Adrenal gland (tissue), 12 donors: Measurements from ENCODE around the gene ESPNL. TPM values are rescaled to one million over a fixed set of nuclear protein-coding genes. Genes with fewer than 3 reads are reported as not detected.
"Not testable (repeated sequence)": the region's sequence is repeated elsewhere in the genome, so short reads cannot be mapped to it uniquely, and the experiment has no call there.

Source experiments
- DNase-seq, 7 donors: peaks; one replicate each; pipeline ENCODE4 v3.0.0-alpha.2; 2019 to 2020
- H3K27ac ChIP-seq, 5 donors: fragments of 200-600 bp; sonication (generic) in 4 of 5; 1 replicate in 3 of 5; 2 replicates in 2 of 5; pipeline versions ENCODE4 v1.5.1 to v1.8.0; 2016 to 2020; ENCODE audit warnings: mild to moderate bottlenecking in 1 of 5
- H3K27me3 ChIP-seq: fragments of 200-600 bp; 2 replicates; pipeline ENCODE4 v1.8.0; 2021
- H3K36me3 ChIP-seq, 2 donors: fragments of 200-600 bp; replicated peaks in 1 of 2; 1 replicate in 1 of 2; 2 replicates in 1 of 2; pipeline versions ENCODE4 v1.5.1 to v1.8.0; 2018 to 2022
- H3K4me1 ChIP-seq, 2 donors: fragments of 200-600 bp; replicated peaks in 1 of 2; 1 replicate in 1 of 2; 2 replicates in 1 of 2; pipeline versions ENCODE4 v1.5.1 to v1.8.0; 2018 to 2021
- H3K4me3 ChIP-seq, 4 donors: fragments of 200-600 bp; sonication (generic) in 3 of 4; one replicate each; pipeline ENCODE4 v1.5.1; 2016 to 2018
- H3K9me3 ChIP-seq, 3 donors: fragments of 200-600 bp; sonication (generic) in 1 of 3; replicated peaks in 1 of 3; 1 replicate in 2 of 3; 2 replicates in 1 of 3; pipeline versions ENCODE4 v1.5.1 to v1.8.0; 2016 to 2021
- POLR2A ChIP-seq, 2 donors: fragments of 450-650 bp; IDR thresholded peaks; one replicate each; pipeline ENCODE4 v1.6.1; 2017; ENCODE audit warnings: antibody characterized with exemption in 2 of 2, mild to moderate bottlenecking in 2 of 2, moderate library complexity in 1 of 2
- WGBS, 4 donors: extraction: QIAGEN DNeasy Blood & Tissue Kit in 2 of 4; methylation state at CpG; one replicate each; pipeline versions ENCODE4 v1.1.5 to v1.1.7; 2013 to 2017; 5-methylcytosine and 5-hydroxymethylcytosine counted together
- intact Hi-C, 2 donors: fragments of 100-400 bp; cut with DNase I; formaldehyde crosslinking; loops; one replicate each; pipeline versions ENCODE4 v1.14.1 to v1.15.0; 2022 to 2023
- polyA plus RNA-seq, 3 donors: library from polyadenylated mRNA; stranded (reverse); fragments of 200-250 nt in 2 of 3; fragments of 350-450 nt in 1 of 3; fragmentation: Illumina TruSeq in 1 of 3; extraction: RNeasy Lipid Tissue Mini Kit (QIAGEN cat#74804) in 1 of 3; gene quantifications; one replicate each; pipeline ENCODE4 v1.2.3, GENCODE V29; 2013 to 2014
- total RNA-seq, 9 donors: library from RNA; depleted of rRNA in 4 of 9; stranded (reverse); fragments of >200 nt in 4 of 9; fragments of 120-200 nt in 1 of 9; fragmentation: NEBNext Ultra II Directional in 1 of 9; extraction: Animal tissue kit (Norgen Biotek cat#: 25700) in 1 of 9; gene quantifications; one replicate each; pipeline versions ENCODE4 v1.1.0 to v1.2.4, GENCODE V29; 2013 to 2023
- TF ChIP-seq, protein P1 (sequence below), 6 experiments: fragments of 450-650 bp in 4 of 6; fragments of 200-600 bp in 2 of 6; sonication (generic) in 1 of 6; IDR thresholded peaks; 1 replicate in 5 of 6; 2 replicates in 1 of 6; pipeline versions ENCODE4 v1.5.1 to v1.8.0; 2016 to 2021; ENCODE audit warnings: antibody characterized with exemption in 6 of 6, mild to moderate bottlenecking in 2 of 6, moderate library complexity in 1 of 6
- donor health status: healthy with polysubstance abuse.
- donor health status: Bipolar disorder and iron deficiency.
- donor health status: DM: yes; HTN: yes; CAD: no.
- donor health status: DM: no; HTN: no; CAD: no.
- donor health status: DM: no; HTN: no; CAD: no.
- donor health status: DM: yes; HTN: yes; CAD: no.

Gene ESPNL
- total and polyA plus RNA-seq, 12 donors: 0.03 to 5.9 (median 1.2) TPM; not detected in 5

DNA sequence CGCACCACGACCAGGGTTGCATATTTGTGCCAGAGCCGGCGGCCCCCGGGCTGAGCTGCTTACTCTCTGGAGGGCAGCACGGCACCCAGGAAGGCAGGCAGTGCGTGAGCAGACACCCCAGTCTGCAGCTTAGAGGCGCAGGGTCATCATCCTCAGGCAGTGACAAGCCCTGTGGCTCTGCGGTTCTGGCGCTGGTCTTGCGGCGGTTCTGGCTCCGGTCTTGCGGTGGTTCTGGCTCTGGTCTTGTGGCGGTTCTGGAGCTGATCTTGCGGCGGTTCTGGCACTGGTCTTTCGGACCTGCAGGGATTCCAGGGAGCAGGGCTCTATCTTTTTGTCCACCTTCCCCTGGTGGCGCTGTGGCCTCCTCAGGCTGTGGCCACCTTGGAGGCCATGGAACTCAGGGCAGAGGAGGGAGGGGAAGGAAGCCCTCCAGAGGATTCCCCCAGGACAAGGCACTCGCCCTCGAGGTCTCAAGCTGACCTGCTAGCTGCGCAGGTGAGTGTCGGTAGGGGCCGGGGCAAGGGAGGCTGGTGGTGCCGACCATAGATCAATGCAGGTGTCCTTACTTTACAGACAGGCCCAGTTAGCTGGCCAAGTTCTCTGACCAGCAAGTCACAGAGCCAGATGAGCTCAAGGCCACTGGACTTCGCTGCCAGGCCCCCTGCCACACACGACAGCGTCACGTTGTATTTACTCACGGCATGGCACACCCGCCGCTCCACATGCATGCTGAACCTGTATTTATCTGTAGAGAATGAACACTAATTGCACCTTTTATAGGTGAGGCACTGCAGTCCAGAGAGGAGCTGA is 14.9 kb downstream of the ESPNL start:
- no peaks in the 10 kb centered on the region for H3K36me3 ChIP-seq
- no peaks in the 10 kb centered on the region for H3K9me3 ChIP-seq
- peaks cover 15% of the 10 kb centered on the region for H3K27me3 ChIP-seq
- TF ChIP-seq, protein P1, sequence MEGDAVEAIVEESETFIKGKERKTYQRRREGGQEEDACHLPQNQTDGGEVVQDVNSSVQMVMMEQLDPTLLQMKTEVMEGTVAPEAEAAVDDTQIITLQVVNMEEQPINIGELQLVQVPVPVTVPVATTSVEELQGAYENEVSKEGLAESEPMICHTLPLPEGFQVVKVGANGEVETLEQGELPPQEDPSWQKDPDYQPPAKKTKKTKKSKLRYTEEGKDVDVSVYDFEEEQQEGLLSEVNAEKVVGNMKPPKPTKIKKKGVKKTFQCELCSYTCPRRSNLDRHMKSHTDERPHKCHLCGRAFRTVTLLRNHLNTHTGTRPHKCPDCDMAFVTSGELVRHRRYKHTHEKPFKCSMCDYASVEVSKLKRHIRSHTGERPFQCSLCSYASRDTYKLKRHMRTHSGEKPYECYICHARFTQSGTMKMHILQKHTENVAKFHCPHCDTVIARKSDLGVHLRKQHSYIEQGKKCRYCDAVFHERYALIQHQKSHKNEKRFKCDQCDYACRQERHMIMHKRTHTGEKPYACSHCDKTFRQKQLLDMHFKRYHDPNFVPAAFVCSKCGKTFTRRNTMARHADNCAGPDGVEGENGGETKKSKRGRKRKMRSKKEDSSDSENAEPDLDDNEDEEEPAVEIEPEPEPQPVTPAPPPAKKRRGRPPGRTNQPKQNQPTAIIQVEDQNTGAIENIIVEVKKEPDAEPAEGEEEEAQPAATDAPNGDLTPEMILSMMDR (IDR thresholded peaks at IDR 0.05): no peak
- TF ChIP-seq POLR2A (IDR thresholded peaks at IDR 0.05): no peak
- no peak overlapping the region for H3K4me3 ChIP-seq
- WGBS, 4 donors: 82 to 88% (median 86%) methylated on average over 20 to 32 of the region's 32 CpGs
- H3K27ac ChIP-seq: no peak overlapping the region
- intact Hi-C loops: no loop called here
- DNase-seq: no peak
- no peaks in the 10 kb centered on the region for H3K4me1 ChIP-seq

GRCh38 chr2:238115709-238116108 is 15.6 kb downstream of the ESPNL start:
- 89 to 90% (median 89%) methylated on average over 11 to 12 of the region's 12 CpGs for WGBS, 4 donors
- H3K4me3 ChIP-seq, H3K9me3 ChIP-seq, H3K36me3 ChIP-seq, H3K27ac ChIP-seq, H3K4me1 ChIP-seq, DNase-seq, intact Hi-C loops: not testable (repeated sequence)
- peaks cover 15% of the 10 kb centered on the region for H3K27me3 ChIP-seq

DNA sequence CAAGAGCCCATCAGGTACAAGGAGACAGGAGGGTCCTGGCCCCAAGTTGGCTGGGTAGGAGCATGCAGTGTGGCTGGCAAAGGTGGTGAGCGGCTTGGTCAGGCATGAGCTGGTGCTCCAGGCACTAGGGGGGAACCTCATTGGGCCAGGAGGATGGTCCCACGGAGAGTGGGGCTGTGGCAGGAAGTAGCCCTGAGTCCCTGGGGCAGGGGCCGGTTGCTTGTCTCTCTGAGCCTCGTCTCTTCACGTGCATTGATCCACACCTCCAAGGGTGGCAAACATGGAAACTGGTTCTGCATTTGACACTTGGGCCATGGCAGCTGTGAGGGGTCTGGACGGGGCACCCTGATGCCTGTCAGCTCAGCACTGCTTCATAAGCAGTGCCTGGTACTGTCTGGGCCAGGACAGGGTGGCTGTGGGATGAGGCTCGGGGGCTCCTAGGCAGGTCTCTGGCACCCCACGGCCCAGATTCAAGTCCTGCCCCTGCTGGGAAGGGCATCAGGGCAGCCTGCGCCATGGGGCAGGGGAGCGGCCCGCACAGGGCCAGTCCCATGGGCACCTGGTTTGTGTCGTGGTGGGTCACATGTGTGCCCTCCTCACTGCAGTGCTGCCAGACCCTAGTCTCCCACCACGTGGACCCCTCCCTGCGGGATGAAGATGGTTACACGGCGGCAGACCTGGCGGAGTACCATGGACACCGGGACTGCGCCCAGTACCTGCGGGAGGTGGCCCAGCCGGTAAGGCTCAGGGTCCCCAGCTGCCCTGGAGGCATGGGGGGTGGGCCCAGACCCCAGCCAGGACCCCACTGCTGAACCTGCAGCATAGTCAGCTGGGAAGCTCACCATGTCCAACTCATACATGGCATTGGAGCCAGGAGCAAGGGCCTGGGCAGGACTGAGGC is 16.4 kb downstream of the ESPNL start:
- Histone ChIP-seq H3K4me3 (no peak overlapping the region), H3K4me1 (no peaks in the 10 kb centered on the region), H3K27me3 (peaks cover 15% of the 10 kb centered on the region), H3K9me3 (no peaks in the 10 kb centered on the region), H3K36me3 (no peaks in the 10 kb centered on the region), H3K27ac (no peak overlapping the region)
- intact Hi-C loops: no loop called here
- TF ChIP-seq, protein P1 (IDR thresholded peaks at IDR 0.05): no peak
- TF ChIP-seq POLR2A (IDR thresholded peaks at IDR 0.05): no peak
- WGBS, 4 donors: 77 to 100% (median 86%) methylated on average over 1 to 21 of the region's 21 CpGs
- DNase-seq: no peak

DNA sequence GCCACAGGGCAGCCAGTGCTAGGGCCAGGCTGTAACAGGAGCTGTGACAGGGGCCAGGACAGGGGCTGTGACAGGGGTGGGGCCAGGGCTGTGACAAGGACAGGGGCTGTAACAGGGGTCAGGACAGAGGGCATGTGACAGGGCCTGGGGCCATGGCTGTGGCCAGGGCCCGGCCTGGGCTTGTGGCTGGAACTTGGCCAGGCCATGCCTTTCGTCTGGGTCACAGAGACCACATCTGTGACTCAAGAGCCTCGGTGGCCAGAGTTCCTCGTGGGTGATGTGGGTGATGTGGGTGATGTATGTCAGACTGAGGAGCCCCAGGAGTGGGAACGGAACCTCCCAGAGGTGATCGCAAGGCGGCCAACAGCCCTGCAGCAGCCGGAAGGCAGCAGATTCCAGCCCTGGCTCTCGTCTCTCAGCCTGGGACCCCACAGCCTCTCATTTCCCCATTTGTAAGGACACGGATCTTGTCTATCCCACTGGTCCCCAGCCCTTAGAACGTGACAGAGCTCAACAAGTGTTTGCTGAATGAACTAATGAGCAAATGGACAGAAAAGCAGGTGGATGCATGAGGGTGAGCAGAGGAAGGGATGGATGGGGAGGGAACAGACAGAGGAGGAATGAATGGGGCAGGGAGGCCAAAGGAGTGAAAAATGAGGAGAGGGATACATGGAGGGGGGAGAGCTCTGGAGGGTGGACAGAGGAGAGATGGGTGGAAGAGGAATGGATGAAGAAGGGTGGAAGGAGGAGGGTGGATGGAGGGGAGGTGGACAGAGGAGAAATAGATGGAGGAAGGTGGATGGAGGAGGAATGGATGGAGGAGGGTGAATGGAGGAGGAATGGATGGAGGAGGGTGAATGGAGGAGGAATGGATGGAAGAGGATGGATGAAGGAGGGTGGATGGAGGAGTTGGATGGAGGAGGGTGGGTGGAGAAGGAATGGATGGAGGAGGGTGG is 17.3 kb downstream of the ESPNL start:
- TF ChIP-seq POLR2A (IDR thresholded peaks at IDR 0.05): no peak
- TF ChIP-seq, protein P1 (IDR thresholded peaks at IDR 0.05): no peak
- no peak for DNase-seq
- Histone ChIP-seq H3K4me1 (no peaks in the 10 kb centered on the region), H3K4me3 (no peak overlapping the region), H3K36me3 (no peaks in the 10 kb centered on the region), H3K9me3 (no peaks in the 10 kb centered on the region), H3K27ac (no peak overlapping the region), H3K27me3 (peaks cover 15% of the 10 kb centered on the region)
- 54 to 76% (median 70%) methylated on average over 2 to 11 of the region's 11 CpGs for WGBS, 4 donors
- intact Hi-C loops: no loop called here
